ENCODE data around the gene MRPS18A. TPM values are rescaled to one million over a fixed set of nuclear protein-coding genes. Genes with fewer than 3 reads are reported as not detected.
A peak's percentile ranks its signal among the peaks of the same experiment; 100 is the strongest.

MRPS18A gene
- total and polyA plus RNA-seq, 9 of the 15 experiments (the other 6 are each of a cell fraction or from before 2014, with no cell fraction given): 87.5 to 243 (median 125) TPM

- TF ChIP-seq LEF1 (IDR thresholded peaks at IDR 0.05): peak; percentile 45; the same call in 1 of the 2 replicates
- TF ChIP-seq STAT6 (CRISPR knock-in tag; IDR thresholded peaks at IDR 0.05): peak; percentile 13; the same call in 1 of the 2 replicates
- peak; percentile 66 to 72 for TF ChIP-seq NRF1 (conservative IDR thresholded peaks at IDR 0.05 in 1 of 2, IDR thresholded peaks at IDR 0.05 in 1 of 2)
- TF ChIP-seq HDAC8 (tag; IDR thresholded peaks at IDR 0.05): peak; percentile 72
- TF ChIP-seq MYC (IDR thresholded peaks at IDR 0.05; ENCODE audit: low read depth, low read length): peak; percentile 84
- peak; percentile 77; the same call in 1 of the 2 replicates for TF ChIP-seq MYC (CRISPR knock-in tag; IDR thresholded peaks at IDR 0.05; ENCODE audit: borderline replicate concordance, low read depth)
- TF ChIP-seq ZBTB33 (CRISPR knock-in tag; IDR thresholded peaks at IDR 0.05): peak; percentile 89
- TF ChIP-seq CREB1 (IDR thresholded peaks at IDR 0.05): peak; percentile 76
- TF ChIP-seq CREB1 (CRISPR knock-in tag; IDR thresholded peaks at IDR 0.05): peak; percentile 17; the same call in 1 of the 2 replicates
- TF ChIP-seq CTBP1 (IDR thresholded peaks at IDR 0.05; ENCODE audit: borderline replicate concordance): peak; percentile 82
- peak; percentile 14; the same call in 1 of the 2 replicates for TF ChIP-seq ZBTB17 (CRISPR knock-in tag; IDR thresholded peaks at IDR 0.05)
- 0 out of 2 replicates have a peak, but pooled peaks have one; percentile 34 for TF ChIP-seq TCF7 (IDR thresholded peaks at IDR 0.05; ENCODE audit: borderline replicate concordance)
Observed at GRCh38 chr6:43635387-43636307, 51.9 kb downstream of the MRPS18A start, which contains the start of gene MAD2L1BP (continued).
